Activated CD4-positive, alpha-beta T cell treated with anti-CD3 and anti-CD28 coated beads, Interleukin-2, amount 50 U/mL, for 4 hours (primary cell): ENCODE results near the gene KSR2.
"Not testable (repeated sequence)": the region's sequence is repeated elsewhere in the genome, so short reads cannot be mapped to it uniquely, and the experiment has no call there.

Source experiments
- DNase-seq, 2 experiments: peaks; one replicate each; pipeline ENCODE4 v3.0.0-alpha.2; 2020

Gene KSR2

DNA sequence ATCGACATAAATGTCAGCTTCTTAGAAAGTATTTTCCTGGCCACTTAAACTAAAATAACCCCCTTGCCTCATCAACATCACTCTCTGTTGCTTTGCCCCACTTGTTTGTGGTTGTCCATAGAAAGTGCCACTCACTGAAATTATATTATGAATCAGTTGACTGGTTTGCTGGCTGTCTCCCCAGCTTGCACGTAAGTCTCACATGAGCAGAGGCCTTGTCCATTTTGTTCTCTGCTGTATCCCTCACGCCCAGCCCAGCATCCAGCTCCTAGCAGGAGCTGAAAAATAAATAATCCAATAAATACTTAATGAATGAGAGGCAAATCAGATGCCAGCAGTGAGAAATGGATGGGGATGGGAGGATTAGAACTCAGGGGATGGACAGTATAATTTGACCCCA is 159.3 kb downstream of the KSR2 start:
- DNase-seq = no peak

DNA sequence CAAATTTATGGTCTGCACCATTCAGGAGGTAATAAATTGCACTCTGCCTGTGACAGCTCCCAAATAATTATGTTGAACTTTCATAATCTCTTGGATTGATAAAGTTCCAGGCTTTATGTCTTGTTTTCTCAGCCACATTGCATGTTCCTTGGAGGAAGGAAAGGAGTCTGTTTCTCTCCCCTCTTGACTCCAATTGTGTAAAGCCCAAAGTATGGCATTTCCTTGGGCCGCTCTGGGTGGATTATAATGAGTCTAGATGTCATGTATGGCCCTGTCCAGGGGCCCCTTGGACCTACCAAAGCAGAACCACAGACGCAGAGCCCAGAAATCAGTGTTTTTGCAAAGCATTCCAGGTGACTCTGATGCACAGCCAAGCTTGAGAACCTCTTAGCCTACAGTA is 160.8 kb downstream of the KSR2 start:
- no peak for DNase-seq

DNA sequence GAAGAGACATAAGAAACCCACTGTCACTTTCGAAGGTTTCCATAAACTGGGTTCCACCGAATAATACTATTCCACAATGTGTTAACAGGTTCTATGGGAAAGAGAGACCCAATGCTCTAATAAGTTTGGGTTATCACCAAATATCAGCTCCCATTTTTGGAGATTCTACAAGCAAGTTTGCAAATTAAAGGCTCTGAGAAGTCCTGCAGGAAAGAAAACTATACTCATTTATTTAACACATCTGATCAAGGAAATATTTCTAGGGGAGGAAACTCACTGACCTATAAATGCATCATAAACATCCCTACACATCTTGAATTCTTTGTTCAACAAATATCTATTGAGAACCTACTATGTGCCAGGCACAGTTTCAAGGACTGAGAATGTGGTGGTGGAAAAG is 161.4 kb downstream of the KSR2 start:
- no peak for DNase-seq

DNA sequence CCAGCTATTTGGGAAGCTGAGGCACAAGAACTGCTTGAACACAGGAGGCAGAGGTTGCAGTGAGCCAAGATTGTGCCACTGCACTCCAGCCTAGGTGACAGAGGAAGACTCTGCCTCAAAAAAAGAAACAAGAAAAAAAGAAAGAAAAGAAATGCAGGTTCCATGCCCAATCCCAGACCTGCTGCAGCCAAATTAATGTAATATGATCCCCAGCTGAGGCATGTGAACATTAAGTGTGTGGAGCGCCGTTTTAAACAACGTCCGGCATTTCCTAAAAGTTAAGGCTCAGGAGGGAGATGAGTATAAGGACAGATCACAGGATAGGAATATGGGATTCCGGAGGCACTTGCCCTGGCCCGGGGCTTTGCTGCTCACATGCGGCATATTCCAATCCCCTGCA is 162.9 kb downstream of the KSR2 start:
- no peak for DNase-seq

DNA sequence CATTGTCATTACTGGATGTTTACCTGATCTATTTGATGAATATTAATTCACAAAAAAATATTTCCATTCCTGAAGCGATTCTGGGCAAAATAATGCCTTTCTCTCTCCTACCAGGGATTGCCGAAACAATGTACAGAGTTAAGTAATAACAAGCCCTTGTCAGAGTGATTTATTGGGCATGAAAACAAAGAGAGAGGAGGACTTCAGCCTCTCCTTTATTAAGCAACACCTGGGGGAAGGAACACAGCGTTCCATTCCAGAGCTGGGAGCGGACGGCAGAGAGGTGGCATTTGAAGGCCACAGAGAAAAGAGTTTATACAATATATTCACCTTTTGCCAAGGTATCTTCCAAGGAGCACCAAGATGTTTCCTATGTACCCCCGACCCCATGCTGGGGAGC is 165.8 kb downstream of the KSR2 start:
- DNase-seq = no peak

DNA sequence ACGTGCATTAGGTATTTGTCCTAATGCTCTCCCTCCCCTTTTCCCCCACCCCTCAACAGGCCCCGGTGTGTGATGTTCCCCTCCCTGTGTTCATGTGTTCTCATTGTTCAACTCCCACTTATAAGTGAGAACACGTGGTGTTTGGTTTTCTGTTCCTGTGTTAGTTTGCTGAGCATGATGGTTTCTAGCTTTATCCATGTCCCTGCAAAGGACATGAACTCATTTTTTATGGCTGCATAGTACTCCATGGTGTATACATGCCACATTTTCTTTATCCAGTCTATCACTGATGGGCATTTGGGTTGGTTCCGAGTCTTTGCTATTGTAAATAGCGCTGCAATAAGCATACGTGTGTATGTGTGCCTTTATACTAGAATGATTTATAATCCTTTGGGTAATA is 168.1 kb downstream of the KSR2 start:
- DNase-seq = not testable (repeated sequence)

DNA sequence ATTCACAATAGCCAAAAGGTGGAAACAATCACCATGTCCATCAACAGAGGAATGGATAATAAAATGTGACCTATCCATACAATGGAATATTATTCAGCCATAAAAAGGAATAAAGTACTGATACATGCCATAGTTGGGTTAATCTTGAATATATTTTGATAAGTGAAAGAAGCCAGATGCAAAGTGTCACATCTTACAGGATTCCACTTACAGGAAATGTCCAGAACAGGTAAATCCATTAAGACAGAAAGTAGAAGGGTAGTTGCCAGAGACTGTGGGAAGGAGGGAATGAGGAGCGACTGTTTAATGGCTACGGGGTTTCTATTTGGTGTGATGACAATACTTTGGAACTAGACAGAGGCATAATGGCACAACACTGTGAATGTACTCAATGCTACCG is 171.6 kb downstream of the KSR2 start:
- no peak for DNase-seq

DNA sequence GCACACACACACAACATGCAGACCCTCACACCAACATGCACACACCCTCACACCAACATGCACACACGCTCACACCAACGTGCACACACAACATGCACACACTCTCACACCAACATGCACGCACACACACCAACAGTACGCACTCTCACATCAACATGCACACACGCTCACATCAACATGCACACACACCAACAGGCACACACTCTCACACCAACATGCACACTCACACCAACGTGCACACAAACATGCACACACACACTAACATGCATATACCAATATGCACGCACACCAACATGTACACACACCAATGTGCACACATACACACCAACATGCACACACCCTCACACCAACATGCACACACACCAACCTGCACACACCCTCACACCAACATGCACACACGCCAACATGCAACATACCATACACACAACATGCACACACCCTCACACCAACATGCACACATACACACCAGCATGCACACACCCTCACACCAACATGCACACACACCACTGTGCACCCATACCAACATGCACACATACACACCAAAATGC is 175.8 kb downstream of the KSR2 start:
- no peak for DNase-seq

DNA sequence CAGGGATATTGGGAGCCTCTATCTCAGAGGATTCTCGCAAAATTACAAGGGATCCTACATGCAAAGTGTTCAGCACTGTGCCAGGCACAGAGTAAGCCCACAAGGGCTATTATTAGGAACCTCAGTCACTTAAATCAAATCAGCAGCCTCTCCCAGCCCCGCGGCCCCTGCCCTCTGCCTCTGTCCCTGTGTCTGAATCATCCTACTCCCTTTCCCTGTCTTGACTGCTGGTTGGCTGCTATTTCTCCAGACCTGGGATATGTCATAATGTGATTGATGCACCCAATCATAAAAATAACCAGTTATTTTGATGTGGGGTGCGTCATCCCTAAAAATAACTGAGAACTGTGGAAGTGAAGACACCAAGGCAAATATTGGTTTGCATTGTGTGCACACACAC is 176.3 kb downstream of the KSR2 start:
- no peak for DNase-seq

DNA sequence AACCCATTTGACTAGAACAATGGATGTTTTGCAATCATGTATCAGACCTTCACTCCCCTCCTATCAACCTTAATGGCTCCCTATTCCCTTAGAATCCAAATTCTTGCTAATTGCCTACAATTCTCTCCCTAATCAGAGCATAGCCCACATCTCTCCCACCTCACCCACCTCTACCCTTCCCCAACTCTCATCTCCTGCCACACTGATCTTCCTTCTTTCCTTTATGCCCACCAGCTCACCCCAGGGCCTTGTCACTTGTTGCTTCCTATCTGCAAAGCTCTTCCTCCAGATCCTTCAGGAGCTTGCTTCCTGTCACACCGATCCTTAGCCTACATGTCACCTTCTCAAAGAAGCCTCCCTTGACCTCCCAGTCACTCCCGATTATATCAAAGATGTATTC is 177.8 kb downstream of the KSR2 start:
- no peak for DNase-seq

DNA sequence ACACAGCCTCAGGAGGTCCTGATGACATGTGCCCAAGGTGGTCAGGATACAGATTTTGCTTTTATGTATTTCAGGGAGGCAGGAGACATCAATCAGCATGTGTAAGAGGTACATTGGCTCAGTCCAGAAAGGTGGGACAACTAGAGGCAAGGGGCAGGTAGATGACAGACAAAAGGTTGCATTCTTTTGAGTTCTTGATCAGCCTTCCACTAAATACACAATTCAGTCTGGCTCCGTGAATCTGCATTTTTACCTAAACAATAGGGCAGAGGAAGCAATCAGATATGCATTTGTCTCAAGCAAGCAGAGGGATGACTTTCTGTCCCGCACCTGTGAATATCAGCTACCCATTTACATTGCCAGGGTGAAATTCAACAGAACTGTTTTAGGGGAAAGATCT is 178.6 kb downstream of the KSR2 start:
- DNase-seq = no peak

DNA sequence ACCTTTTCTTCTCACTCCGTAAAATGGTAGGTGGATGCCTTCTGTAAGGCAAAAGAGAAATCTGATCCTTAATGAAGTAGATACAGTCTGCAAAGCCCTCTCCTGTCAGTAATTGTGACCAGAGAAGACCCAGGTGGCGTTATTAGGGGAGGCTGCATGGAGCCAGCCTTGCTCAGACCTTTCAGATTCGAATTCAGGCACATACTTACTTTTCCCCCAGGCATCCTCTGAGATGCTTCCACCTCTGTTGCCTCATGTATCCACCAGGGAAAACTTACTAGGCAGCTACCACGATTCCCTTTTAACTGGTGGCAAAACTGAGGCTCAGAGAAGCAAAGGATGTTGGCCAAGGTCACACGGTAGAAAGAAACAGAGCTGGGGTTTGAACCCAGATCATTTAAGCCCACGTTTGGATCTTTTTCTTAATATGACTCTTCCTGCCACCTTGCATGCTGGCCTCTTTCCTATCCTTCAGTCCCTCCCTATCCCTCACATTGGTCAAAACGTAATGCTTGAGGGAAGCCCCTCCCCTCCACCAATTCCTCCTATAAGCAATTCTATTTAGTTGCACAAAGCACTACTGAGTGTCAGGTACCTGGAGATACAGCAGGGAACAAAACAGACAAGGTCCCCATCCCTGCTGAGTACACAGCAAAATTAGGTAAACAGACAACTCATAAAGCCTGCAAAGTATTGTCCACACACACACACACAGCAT is 179.4 kb downstream of the KSR2 start:
- DNase-seq = no peak

DNA sequence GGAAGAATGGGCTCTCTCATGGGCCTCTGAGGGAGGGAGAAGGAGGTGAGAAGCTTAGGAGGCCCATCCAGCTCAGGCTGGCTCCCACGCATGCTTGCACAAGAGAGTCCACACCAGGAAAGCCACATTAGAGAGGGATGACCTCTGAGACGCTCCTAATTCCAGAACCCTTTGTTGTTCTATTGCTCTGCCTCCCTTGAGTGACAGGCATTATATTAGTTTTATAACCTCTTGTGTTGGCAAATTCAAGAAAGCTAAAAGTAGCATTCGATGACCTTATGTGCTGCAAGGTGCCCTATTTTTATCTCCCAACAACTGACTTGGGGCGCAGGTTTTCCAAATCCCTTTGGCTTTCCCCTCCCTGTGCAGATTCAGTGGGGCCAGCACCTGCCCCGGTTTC is 190.1 kb downstream of the KSR2 start:
- DNase-seq = no peak

DNA sequence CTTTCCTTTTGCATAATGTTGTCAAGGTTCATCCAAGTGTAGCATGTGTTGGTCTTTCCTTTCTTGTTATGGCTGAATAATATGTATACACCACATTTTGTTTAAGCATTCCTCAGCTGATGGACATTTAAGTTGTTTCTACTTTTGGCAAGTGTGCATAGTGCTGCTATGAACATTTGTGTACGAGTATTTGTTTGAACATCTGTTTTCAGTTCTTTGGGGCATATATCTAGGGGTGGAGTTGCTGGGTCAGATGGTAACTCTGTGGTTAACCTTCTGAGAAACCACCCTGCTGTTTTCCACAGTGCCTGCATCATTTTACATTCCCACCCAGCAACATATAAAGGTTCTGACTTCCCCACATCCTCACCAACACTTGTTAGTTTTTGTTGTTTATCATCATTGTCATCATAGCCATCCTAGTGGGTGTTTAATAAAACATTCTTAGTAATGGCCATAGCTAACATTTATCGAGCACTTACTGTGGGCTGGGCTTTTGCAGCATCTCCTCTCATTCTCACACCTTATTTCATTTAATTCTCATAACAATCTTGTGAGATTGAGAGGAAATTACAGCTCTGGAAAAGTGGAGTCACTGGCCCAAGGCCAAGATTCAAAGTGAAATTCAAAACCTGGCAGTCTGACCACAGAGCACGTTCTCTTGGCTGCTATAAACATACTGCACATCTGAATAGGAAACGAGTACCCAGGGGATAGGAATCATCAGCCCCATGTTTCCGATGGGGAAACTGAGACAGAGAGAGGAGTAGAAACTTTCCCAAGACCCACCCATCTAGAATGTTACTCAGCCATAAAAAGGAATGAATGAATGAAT is 193.6 kb downstream of the KSR2 start:
- no peak for DNase-seq

DNA sequence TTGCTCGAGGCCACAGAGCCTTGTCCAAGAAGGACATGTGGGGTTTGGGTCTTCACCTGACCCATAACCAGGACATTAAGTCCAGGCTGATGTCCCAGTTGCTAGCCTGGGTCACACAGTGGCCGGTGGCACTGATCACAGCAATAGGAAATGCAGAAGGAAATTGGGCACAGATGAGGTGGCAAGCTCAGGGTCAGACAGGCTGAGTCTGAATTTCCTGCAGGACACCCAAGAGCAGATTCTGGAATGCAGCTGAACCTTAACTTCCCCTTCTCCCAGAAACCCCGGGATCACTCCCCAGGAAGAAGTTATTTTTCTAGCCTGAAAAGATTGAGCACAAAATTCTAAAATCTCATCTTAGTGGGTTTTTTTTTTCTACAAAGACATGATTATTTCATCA is 199.9 kb downstream of the KSR2 start:
- no peak for DNase-seq

DNA sequence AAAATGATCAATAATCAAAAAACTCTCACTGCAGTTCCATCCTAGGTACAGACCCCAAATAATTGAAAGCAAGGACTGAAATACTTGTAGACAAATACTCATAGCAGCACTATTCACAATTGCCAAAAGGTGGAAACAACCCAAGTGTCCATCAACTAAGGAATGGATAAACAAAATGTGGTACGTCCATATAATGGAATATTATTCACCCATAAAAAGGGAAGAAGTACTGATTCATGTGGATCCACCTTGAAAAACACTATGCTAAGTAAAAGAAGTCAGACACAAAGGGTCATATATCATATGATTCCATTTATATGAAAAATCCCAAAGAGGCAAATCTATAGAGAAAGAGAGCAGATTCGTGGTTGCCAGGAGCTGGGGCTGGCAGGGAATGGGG is 202.8 kb downstream of the KSR2 start:
- DNase-seq = no peak

DNA sequence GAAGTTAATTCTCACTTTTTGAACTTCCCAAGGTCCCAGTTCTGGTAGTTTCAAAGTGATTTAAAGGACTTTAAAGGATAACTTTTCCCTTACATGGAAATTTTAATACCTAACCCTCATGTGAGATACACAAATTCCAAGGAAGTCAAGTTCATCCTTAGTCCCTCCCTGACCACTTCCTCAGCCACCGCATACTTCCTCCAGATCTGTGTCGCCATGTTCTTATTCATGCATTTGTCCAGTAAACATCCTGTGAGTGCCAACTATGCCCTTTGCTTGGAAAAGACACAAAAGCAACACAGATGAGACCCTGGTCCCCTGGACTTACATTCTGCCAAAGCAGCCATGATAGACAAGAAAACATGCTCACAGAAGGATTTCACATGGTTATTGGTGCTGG is 206.6 kb downstream of the KSR2 start:
- DNase-seq = no peak

DNA sequence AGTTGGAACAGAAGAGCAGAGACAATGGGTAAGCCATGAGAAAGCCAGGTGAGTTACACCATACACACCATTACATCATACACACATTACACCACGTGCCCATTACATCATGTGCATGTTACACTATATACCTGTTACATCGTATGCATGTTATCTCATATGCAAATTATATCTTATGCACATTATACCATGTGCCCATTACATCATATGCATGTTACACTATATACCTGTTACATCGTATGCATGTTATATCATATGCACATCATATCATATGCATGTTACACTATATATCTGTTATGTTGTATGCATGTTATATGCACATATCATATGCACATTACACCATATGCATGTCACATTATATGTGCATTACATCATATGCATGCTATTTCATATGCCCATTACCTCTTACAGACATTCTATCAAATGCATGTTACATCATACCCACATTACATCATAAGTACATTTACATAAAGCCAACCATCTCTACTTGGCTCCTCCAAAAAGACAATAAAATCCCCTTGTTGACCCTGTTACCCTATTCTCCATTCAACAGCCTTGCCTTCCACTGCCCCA is 207.2 kb downstream of the KSR2 start:
- no peak for DNase-seq

DNA sequence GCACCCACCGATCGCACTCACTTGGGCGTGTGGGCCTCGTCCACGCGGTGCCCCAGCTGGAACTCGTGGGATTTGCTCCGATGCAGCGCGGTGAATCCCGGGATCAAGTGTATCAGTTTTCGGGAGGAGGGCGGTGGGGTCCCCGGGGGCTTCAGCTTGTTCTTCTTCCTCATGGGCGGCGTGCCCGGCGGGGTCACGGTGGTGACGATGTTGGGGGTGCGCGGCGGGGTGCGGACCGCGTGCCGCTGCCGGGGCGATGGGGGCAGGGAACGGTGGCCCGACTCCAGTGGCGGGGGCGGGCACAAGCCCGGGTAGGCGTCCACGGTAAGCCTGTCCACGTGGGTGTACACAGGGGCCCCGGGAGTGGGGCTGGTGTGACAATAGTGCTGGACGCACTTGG is 207.8 kb downstream of the KSR2 start:
- DNase-seq = no peak

DNA sequence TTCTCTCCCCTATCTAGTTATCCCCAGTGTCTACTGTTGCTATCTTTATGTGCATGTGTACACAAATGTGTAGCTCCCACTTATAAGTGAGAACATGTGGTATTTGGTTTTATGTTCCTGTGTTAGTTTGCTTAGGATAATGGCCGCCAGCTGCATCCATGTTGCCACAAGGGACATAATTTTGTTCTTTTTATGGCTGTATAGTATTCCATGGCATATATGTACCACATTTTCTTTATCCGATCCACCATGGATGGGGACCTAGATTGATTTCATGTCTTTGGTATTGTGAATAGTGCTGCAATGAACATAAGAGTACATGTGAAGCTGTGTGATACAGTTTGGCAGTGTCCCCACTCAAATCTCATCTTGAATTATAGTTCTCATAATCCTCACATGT is 218.1 kb downstream of the KSR2 start:
- no peak for DNase-seq

DNA sequence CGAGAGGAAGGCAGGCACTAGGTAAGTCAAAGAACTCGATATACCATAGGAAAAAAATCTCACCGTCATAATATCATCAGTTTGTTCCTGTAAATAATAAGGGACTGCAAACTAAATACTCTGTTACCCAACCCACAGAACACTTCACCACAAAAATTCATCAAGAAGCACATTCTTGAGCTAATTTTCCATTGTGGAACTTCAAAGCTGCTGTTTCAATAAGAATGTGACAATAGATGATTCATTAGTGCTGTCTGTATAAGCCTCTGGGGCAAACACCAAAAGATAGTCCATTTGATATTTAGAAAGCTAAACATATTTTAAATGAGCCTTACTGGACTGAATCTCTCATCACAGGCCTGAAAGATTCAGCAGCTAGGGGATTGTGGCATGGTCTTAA is 219.4 kb downstream of the KSR2 start:
- no peak for DNase-seq

DNA sequence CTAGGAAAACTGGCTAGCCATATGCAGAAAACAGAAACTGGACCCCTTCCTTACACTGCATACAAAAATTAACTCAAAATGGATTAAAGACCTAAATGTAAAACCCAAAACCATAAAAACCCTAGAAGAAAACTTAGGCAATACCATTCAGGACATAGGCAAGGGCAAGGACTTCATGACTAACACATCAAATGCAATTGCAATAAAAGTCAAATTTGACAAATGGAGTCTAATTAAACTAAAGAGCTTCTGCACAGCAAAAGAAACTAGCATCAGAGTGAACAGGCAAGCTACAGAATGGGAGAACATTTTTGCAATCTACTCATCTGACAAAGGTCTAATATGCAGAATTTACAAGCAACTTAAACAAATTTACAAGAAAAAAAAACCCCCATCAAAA is 222.4 kb downstream of the KSR2 start:
- DNase-seq = not testable (repeated sequence)

DNA sequence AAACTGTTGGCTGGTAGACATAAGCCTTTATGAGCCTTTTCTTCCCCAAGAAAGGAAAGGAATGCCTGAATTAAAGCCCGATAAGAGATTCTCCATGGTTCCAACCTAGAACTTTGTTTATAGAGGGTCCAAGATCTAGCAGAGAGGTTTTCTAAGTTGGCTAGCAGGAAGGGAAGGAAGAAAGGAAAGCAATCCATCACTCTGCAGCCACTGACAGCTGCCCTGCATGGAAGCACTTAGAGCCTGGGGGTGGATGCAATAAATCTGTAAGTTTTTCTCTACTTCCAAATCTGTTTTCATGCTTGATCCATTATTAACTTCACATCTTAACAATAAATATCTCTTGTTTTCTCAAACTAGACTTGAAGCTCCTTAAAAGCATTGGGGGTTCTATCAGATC is 224.4 kb downstream of the KSR2 start:
- DNase-seq = no peak

DNA sequence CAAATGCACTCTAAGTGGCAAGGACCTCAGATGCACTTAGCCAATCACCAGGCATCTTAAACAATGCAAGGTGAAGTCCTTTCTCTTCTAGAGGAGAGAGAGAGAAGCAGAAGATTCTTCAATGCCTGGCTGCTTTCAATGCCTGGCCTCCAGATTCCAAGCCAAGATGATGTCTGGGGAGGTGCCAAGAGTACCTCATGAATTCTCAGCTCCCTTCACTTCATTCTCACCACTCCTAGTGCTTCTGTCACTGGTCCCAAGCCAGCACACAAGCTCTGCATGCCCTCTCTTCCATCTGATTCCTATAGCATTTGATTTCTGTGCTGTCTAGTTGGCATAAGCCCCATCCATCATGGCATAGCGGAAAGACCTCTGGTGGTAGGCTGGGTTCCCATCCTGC is 225.0 kb downstream of the KSR2 start:
- DNase-seq = no peak
